H1 (cell line): ENCODE data around the gene ACTL7A. TPM values are rescaled to one million over a fixed set of nuclear protein-coding genes. Genes with fewer than 3 reads are reported as not detected.

Experiments
- JUN ChIP-seq: IDR thresholded peaks from 2 replicates; pipeline ENCODE4 v1.6.1; 2011; ENCODE audit warnings: low read depth, mild to moderate bottlenecking, improper control_type of control experiment, low read length
- POLR2A ChIP-seq, 2 experiments: IDR thresholded peaks; 1 replicate in 1 of 2; 2 replicates in 1 of 2; pipeline ENCODE4 v1.6.1; 2011; ENCODE audit warnings: low read depth in 2 of 2, low read length in 2 of 2, mild to moderate bottlenecking in 2 of 2; ENCODE audit errors: control extremely low read depth in 1 of 2
- polyA plus RNA-seq, 7 experiments: library from polyadenylated mRNA; depleted of rRNA in 3 of 7; stranded (reverse) in 5 of 7; unstranded in 2 of 7; fragments of >200 nt in 5 of 7; fragments of 200-250 nt in 2 of 7; gene quantifications; 1 replicate in 5 of 7; 2 replicates in 1 of 7; 4 replicates in 1 of 7; pipeline versions ENCODE4 v1.2.1 to v1.2.3, GENCODE V29; 2011 to 2013; ENCODE audit warnings: missing spikeins in 2 of 7, mixed read lengths in 2 of 7
- total RNA-seq: library from RNA; stranded (reverse); fragmentation: NEBNext Ultra II Directional; extraction: Animal tissue kit (Norgen Biotek cat#: 25700); gene quantifications from 2 replicates; pipeline ENCODE4 v1.2.1, GENCODE V29; 2021

Gene ACTL7A
- total and polyA plus RNA-seq, 2 of the 8 experiments (the other 6 are each of a cell fraction or from before 2014, with no cell fraction given): not detected

GRCh38 chr9:108855529-108855886 lies 6.6 kb upstream of the ACTL7A start (continued):
- no peak for TF ChIP-seq JUN
- no peak for TF ChIP-seq POLR2A (IDR thresholded peaks at IDR 0.05; ENCODE audit: control extremely low read depth in 1 of 2, low read depth in 2 of 2, low read length in 2 of 2)
